HG02870 (cell line): Measurements from ENCODE around the gene EPHA8.

Source experiments
- ATAC-seq: cut with Tn5 transposase; IDR thresholded peaks from one replicate; pipeline ENCODE4 v1.9.1; 2021; ENCODE audit warnings: mild to moderate bottlenecking, moderate library complexity; ENCODE audit not compliant: unreplicated experiment

EPHA8 gene

GRCh38 chr1:22535399-22535798 lies 27.9 kb upstream of the EPHA8 start:
- ATAC-seq = no peak

- no peak for ATAC-seq
Observed at GRCh38 chr1:22536506-22536905, 26.8 kb upstream of the EPHA8 start.

- ATAC-seq = no peak
Observed at GRCh38 chr1:22537441-22538139, 25.7 kb upstream of the EPHA8 start.

- ATAC-seq = no peak
Observed at GRCh38 chr1:22539510-22540118, 23.7 kb upstream of the EPHA8 start.

- no peak for ATAC-seq
Observed at GRCh38 chr1:22540337-22540736, 23.0 kb upstream of the EPHA8 start.

- ATAC-seq = no peak
Observed at GRCh38 chr1:22542886-22543285, 20.4 kb upstream of the EPHA8 start.

GRCh38 chr1:22543679-22544078 lies 19.6 kb upstream of the EPHA8 start:
- ATAC-seq = no peak

GRCh38 chr1:22544606-22545005 lies 18.7 kb upstream of the EPHA8 start:
- ATAC-seq = no peak

- no peak for ATAC-seq
Observed at GRCh38 chr1:22545141-22545540, 18.1 kb upstream of the EPHA8 start.

- ATAC-seq = no peak
Observed at GRCh38 chr1:22547186-22547817, 16.0 kb upstream of the EPHA8 start.

- ATAC-seq = no peak
Observed at GRCh38 chr1:22547818-22548462, 15.3 kb upstream of the EPHA8 start.

GRCh38 chr1:22550021-22550420 lies 13.3 kb upstream of the EPHA8 start:
- no peak for ATAC-seq

- ATAC-seq = no peak
Observed at GRCh38 chr1:22551591-22551990, 11.7 kb upstream of the EPHA8 start.

GRCh38 chr1:22552021-22552420 lies 11.3 kb upstream of the EPHA8 start:
- no peak for ATAC-seq

- no peak for ATAC-seq
Observed at GRCh38 chr1:22553104-22553880, 10.0 kb upstream of the EPHA8 start.

- no peak for ATAC-seq
Observed at GRCh38 chr1:22553991-22554522, 9.2 kb upstream of the EPHA8 start.

GRCh38 chr1:22555371-22555656 lies 8.0 kb upstream of the EPHA8 start:
- ATAC-seq = no peak

- no peak for ATAC-seq
Observed at GRCh38 chr1:22556391-22557104, 6.7 kb upstream of the EPHA8 start.

- ATAC-seq = no peak
Observed at GRCh38 chr1:22557341-22557950, 5.8 kb upstream of the EPHA8 start.
